ENCODE results near the gene TMEM126A.
"Not testable (repeated sequence)": the region's sequence is repeated elsewhere in the genome, so short reads cannot be mapped to it uniquely, and the experiment has no call there.

The TMEM126A gene

DNA sequence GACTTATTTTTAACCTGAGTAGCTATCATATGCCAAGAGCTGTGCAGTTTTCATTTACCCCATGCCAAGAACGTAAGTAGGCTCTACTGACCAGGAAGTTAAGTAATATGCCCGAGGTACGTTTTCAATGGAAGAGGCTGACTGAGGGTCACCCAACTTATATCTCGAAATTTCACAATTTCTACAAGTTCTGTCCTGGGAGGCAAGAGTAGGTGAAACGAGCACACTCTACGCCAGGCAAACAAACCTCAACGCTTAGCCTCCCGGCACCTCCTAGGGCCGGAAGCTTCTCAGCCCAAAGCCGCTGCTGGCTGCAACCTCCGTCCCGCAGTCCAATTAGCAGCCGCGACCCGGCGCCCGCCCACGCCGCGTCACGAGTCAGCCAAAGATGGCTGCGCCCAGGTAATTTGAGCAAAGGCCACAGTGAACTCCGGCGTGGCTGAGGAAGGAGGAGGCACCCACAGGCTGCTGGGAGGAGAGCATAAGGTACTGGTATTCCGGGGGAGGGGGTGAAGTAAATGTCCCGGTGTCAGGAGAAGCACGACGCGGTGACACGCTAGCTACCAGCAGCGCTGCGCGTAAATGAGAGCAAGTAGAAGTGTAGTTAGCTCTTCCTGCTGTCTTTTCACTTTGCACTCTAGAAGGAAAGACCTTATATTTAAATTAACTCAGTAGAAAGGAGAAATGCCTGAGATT is at the start of gene TMEM126A:
TMEM126A (plus strand) TSS at position 364 of the 696 bp plus-strand sequence. CDS start 2,289 bp downstream, outside the sequence.
- DNase-seq, result peak; percentile 78 to 87

DNA sequence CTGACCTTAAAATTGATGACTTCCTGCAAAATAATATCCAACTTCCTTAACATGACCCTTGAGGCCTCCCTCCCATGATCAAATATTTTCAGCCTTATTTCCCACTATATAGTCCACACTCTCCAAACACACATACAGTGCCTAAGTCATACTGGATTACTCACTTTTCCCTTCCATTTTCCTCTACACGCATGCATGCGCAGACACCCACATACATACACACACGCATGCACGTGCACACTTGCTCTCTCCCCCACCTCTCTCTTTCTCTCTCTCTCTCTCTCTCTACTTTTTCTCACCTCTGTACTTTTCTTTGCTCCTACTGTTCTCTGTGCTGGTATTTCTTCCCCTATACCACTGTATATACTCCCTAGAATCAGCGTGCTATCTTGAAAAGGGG is 48.7 kb upstream of the TMEM126A start:
- DNase-seq, result no peak

DNA sequence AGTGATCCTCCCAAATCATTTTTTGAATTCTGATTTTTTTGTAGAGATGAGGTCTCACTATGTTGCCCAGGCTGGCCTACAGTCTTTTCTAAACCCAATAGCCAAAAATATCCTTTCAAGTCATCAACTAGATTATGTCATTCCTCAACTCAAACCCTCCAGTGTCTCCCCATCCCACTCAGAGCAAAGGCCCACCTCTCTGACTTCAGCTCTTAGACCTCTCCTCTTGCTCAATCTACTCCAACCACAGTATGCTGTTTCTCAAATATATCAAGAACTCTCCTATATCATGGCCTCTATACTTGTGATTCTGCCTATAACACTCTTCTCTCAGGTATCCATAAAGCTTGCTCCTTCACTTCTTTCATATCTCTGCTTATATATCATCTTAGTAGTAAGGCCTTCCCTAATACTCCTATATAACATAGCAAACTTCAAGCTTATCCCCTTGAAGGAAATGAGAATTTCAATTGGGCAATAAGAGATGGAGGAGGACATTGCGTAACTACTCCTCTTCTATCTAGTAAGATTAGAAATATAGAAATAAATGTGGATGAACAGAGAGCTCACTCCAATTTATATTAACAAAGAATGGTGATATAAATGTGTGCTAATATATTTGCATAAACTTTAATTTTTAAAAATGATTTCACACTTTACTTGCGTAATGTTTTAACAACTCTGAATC is 45.1 kb upstream of the TMEM126A start:
- DNase-seq, result no peak

DNA sequence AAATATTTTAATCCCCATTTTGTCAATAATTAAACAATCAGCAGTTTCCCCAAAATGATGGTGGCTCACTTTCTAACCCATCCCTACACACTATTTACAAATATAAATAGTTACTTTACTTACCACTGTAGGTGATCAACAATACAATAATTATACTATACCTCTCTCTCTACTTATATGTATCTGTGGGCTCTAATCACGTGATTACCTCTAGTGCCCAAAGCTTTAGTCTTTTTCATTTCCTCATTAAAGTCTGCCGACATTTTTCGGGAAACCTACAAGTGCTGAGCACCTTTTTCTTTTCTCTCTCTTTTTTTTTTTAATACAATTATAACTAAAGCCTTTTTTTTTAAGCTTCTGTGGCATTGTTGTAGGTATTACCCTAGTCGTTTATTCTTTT is 44.5 kb upstream of the TMEM126A start:
- DNase-seq, result no peak

DNA sequence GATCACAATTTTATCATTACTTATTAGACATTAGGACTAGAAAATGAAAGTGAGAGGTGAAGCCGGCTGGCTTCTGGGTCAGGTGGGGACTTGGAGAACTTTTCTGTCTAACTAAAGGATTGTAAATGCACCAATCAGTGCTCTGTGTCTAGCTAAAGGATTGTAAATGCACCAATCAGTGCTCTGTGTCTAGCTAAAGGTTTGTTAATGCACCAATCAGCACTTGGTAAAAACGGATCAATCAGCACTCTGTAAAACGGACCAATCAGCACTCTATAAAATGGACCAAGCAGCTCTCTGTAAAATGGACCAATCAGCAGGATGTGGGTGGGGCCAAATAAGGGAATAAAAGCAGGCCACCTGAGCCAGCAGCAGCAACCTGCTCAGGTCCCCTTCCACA is 41.5 kb upstream of the TMEM126A start:
- DNase-seq, result not testable (repeated sequence)

DNA sequence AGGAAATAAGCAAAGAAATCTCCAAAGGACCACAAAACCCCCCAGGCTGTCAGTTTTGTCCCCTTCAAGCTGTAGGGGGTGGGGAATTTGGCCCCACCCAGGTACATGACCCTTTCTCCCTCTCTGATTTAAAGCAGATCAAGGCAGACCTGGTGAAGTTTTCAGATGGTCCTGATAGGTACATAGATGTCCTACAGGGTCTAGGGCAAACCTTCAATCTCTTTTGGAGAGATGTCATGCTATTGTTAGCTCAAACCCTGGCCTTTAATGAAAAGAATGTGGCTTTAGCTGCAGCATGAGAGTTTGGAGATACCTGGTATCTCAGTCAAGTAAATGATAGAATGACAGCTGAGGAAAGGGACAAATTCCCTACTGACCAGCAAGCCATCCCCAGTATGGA is 39.1 kb upstream of the TMEM126A start:
- not testable (repeated sequence) for DNase-seq

DNA sequence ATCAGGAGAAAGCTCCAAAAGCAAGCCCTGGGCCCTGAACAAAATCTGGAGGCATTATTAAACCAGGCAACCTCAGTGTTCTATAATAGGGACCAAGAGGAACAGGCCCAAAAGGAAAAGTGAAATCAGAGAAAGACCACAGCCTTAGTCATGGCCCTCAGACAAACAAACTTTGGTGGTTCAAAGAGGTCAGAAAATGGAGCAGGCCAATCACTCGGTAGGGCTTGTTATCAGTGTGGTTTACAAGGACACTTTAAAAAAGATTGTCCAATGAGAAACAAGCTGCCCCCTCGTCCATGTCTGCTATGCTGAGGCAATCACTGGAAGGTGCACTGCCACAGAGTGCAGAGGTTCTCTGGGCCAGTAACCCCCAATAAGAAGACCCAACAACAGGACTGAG is 38.5 kb upstream of the TMEM126A start:
- not testable (repeated sequence) for DNase-seq

DNA sequence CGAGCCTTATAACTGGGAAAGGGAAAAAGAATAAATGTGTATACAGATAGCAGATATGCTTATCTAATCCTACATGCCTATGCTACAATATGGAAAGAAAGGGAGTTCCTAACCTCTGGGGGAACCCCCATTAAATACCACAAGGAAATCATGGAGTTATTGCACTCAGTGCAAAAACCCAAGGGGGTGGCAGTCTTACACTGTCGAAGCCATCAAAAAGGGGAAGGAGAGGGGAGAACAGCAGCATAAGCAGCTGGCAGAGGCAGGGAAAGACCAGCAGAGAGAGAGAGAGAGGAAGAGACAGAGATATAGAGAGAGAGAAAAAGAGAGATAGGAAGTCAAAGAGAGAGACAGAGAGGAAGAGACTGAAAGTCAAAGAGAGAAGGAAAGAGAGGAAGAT is 36.1 kb upstream of the TMEM126A start:
- not testable (repeated sequence) for DNase-seq

DNA sequence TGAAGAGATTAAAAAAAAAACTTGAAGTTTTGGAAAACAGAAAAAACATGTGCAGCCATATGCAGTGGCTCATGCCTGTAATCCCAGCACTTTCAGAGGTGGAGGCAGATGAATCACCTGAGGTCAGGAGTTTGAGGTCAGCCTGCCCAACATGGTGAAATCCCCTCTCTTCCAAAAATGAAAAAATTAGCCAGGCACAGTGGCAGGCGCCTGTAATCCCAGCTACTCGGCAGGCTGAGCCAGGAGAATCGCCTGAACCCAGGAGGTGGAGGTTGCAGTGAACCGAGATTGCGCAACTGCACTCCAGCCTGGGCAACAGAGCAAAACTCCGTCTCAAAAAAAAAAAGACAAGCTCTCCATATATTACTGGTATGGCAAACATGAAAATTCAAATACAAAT is 28.3 kb upstream of the TMEM126A start:
- DNase-seq, result no peak

DNA sequence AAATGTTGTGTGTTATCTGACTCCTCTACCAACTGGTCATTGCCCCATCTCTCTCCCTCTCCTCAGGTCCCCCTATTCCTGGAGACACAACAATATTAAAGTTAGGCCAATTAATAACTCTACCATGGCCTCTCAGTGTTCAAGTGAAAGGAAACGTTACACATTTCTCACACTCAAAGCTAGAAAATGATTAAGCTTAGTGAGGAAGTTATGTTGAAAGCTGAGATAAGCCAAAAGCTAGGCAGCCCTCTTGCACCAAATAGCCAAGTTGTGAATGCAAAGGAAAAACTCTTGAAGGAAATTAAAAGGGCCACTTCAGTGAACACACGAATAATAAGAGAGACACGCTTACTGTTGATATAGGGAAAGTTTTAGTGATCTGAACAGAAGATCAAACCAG is 27.5 kb upstream of the TMEM126A start:
- DNase-seq, result no peak

DNA sequence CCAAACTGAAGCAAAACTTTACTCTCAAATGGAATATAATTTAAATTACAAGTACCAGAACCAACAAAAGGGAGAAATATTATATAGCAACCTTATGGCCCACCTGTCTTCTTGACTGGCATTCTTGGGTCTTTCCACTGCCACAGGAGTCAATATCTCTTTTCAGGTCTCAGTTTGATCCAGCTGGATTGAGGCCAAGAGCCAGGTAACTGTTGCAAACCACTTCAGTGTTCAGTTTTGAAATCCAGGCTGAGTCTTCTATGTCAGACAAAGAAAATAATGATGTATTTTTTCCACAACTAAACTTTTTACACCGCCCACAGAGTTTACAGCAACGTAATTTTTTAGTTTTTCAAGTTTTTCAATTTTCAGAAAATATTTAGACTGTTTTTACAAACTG is 21.3 kb upstream of the TMEM126A start:
- no peak for DNase-seq

DNA sequence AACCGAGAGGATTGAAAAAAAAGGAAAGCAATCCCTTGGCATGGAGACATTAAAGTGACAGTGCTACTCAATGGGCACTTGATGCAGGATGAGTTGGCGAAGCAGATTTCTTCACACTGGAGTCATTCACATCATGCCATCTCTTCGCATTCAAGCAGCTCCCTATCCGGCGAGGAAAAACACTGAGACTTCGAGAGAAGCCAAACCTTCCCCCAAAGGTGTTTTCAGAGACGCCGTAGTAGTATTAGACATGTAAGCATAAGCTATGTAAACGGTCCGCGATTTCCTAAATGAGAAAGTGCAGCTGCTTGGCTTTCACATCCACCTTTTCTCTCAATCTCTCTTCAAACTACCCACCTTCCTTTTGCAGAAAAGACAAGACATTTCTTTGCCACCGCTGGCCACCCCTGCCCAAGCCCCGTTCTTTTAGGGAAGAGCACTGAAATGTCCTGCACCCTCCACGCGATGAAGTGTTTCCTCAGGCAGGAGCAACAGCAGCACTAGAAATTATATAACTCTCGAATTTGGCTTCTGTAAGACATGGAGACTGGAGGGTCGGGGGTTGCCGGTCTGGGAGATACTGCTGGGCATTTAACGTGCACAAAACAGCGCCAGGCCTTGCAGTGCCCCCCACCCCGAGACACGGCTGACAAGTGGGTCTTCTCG is 20.3 kb upstream of the TMEM126A start, which contains the start of gene DLG2:
DLG2 (minus strand) TSS at position 13 of the 666 bp plus-strand sequence.
- DNase-seq, result no peak

DNA sequence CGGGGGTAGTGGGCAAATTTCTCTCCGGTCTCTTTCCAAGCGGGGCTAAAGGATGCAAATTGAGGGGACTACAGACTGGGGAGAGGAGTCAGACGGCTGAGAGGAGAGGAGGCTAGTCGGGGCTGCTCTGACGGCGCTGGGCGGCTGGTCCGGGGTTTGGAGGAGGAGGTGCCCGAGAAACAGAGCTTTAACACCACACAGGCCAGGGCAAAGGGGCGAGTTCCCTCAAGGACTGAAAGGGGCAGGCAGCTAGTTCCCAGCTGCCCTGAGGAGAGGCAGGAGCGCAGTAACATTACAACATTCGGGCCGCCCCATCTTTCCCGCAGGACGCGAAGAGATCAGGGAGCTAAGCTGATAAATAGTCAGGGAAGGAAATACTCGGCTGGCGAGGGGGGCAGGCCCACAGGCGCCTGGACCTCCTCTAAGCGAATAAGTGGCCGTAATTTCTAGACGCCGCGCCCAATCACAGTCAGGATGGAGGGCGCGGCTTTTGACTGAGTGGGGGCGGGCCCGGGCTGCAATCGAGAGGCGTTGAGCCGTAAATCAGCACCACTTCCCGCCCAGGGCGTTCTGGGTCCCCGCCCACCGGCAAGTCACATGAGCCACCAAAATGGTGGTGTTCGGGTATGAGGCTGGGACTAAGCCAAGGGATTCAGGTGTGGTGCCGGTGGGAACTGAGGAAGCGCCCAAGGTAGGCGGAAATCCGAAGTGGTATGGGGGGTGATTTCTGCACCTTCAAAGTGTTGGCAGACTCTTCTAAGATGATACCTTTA is 19.6 kb upstream of the TMEM126A start, which contains the start of gene TMEM126B:
TMEM126B (plus strand) TSS at position 596 of the 773 bp plus-strand sequence; CDS start at position 611, 15 bp downstream.
- DNase-seq, result peak; percentile 94 to 99

DNA sequence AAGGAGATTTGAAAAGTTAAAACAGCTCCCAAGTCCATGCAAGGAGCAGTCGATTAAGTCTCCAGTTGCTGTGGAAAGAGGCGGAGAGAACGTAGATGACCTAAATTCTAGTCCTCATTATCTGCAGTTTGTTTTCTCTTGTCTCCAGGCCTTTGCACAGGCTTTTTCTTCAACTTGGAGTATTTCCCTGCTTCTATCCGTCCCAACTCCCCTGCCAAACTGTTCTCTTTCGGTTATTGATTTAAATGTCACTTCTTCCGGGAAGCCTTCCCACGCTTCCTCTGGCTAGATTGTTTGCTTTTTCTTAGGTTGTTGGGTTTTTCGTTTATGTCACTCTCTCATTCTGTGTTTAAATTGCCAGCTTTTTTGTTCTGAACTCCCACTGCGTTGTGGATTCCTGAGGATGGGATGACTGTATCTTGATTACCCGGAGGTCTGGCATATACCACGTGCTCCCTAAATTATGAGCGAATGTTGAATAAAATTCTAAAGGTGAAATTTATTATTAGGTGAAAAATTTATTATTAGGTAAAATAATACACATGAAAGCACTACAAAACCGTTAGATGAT is 18.9 kb upstream of the TMEM126A start:
- DNase-seq, result no peak

DNA sequence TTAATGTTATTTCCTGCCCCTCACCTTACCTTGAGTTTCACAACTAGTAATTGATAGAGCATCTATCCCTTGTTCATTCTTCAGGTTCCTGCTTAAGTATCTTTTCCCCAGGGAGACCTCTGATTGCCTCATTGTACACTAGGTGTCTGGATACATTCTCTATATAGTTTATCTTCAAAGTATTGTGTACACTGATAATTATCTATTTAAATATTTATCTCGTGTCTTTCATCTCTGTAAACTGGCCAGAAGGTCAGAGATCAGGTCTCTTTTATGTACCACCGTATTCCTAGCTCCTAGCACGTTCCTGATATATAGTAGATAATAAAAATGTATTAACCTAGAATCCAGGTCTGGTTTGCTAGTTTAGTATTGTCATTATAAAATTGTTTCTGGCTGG is 13.0 kb upstream of the TMEM126A start:
- no peak for DNase-seq

DNA sequence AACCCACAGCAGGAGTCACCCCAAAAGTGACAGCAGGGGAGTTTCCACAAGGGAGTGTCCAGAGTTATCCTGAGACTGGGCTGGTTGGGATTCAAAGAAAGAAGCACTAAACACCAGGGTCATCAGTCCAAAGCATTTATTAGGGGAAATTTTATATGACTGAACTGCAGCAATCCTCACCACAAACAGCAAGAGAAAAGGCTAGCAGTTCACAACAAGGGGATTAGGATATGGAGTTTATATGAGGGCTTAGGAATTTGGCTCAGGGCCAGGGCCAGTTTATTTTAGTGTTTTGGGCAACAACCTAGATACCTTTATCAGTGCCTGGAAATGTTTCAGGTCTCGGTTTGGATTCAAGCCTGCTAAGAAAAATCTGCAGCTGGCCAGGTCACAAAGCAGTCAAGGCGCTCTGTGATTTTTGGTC is 4.6 kb upstream of the TMEM126A start:
- DNase-seq, result no peak

DNA sequence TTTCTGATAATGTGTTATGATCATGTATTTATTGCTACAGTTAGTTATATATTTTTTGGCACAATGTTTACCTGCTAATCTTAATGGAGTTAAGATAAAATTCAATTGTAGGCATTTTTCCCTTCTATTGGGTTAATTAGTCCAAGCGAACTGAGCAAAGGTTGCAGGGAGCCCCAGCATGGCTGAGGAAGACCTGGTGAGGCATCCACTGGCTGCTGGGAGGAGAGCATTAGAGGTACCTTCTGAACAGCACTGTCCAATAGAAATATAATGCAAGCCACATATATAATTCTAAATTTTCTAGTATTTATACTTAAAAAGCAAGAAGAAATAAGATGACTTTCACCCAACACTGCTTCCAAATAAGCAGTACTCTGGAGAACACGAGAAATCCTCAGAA is 689 bp upstream of the TMEM126A start:
- no peak for DNase-seq

DNA sequence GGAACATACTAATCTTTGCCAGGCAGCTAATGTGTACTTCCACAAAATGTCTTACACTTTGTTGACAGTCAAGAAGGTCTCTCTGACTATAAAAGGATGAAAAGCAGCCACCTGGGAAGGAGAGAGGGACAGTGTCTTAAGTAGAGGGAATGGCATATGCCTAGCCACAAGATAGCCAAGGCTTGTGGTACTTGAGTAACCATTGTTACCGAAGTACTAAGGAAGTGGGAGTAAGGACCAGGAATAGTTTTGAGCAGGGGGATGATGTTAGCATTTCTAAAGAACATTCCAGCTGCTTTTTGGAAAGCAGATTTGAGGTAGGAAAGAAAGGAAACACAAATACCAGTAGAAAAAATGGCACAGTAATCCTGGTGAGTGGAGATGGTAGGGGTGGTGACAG is 3.4 kb downstream of the TMEM126A start:
- DNase-seq, result no peak

DNA sequence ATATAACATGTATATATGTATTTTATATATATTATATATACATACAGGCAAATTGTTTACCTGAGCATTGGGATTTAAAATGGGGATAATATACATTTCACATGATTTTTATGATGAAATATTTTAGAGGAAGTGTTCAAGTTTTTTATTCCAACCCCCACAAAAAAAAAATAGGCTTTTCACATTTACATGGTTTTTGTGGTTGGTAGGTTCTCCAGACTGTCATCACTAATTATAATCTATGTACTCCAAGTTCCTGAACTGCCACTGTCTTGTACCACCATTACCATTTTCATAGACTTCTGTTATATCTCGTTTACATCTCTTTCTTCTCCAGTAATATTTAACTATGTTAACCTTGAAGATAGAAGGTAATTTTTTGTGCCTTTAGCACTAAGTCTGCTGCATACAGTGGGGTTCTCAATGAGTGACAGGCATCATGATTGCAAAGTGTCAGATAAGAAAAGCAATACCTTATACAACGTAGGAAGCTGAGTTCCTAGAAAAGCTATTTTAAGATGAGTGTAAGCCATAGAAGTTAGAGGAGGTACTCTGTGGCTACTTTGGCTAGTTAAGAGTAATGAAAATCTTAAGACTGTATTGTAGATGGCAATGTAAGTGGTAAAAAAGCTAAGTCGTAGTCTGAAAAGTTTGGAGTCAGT is 5.2 kb downstream of the TMEM126A start:
- no peak for DNase-seq

DNA sequence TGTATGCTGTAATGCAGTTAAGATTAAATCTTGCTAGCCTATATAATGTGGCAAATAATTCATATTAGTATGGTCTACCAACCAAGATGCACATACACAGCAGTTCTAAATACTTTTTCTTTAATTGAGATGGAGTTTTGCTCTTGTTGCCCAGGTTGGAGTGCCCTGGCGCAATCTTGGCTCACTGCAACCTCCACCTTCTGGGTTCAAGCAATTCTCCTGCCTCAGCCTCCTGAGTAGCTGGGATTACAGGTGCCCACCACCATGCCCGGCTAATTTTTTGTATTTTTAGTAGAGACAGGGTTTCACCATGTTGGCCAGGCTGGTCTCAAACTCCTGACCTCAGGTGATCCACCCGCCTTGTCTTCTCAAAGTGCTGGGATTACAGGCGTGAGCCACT is 6.6 kb downstream of the TMEM126A start:
- DNase-seq, result not testable (repeated sequence)

DNA sequence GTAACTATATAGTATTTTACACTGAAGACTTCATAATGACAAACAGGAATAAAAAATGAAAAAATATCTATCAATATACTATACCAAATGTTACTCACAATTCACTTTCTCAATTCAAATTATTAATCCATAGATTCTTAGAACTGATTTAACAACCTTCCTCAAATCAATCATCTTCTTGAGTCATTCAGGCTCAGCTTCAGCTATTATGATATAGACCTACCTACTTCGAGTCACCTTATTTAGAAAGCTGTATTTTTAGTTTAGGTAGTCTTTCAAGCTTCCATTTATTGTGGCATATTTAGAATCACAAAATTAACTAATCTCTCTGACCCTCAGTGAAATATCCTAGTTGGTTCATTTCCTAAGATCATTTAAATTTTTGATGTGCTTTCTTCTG is 9.0 kb downstream of the TMEM126A start:
- no peak for DNase-seq

DNA sequence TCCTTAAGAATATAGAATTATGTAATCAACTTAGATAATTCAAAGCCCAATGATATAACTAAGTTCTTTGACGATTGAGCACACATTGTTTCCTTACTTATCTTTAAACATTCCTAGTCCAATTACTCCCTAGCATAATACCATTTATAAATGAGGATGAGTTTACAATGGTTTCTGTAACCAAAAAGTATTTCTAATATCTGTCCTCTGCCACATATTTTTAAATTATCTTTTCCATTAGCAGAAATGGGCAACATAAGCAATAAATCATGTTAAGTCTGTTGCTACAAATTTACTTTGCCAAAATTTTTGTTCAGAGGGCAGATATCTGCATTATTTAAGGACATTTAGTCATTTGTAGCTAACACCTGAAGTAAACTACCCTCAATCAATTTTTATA is 10.4 kb downstream of the TMEM126A start:
- DNase-seq, result no peak
